ENCODE results near the gene CENPL. TPM values are rescaled to one million over a fixed set of nuclear protein-coding genes. Genes with fewer than 3 reads are reported as not detected.
"Not testable (repeated sequence)": the region's sequence is repeated elsewhere in the genome, so short reads cannot be mapped to it uniquely, and the experiment has no call there.

CENPL gene
- total and polyA plus RNA-seq, 2 of the 4 experiments (the other 2 are of a cell fraction) = 6.3 to 21.1 TPM

DNA sequence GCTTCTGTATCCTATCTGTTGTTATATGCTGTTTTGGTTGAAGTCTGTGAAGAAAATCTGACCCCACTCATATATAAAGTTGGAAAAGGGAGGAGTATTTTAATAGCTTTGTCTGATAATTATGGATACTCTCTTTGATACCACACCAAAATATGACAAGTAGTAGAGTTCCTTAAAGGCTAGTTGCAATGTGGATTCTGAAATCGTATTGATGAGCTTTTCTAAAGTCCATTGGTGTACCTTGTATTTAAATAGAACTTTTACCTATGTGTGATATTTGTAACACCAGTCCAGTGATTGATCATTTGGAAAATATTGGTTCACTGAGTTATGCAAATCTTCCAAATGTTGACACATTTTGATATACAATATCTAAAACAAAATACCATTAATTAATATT is 35.4 kb upstream of the CENPL start:
- Histone ChIP-seq H3K4me2 (ENCODE audit: low read depth, low read length) (no peak overlapping the region), H3K9me3 (ENCODE audit: control insufficient read depth, insufficient read depth, low read length) (no peaks in the 10 kb centered on the region), H3K79me1 (ENCODE audit: low read depth in 1 of 2, low read length in 2 of 2) (peaks cover 3 to 28% of the 10 kb centered on the region in 2 experiments; a peak in 3 of 4 replicates), H3K4me1 (ENCODE audit: control insufficient read depth, insufficient read depth, low read length) (peaks cover 10% of the 10 kb centered on the region), H3K4ac (ENCODE audit: low read depth, low read length) (no peak overlapping the region), H3K18ac (ENCODE audit: low read depth, low read length) (no peak overlapping the region), H3K27ac (ENCODE audit: insufficient read depth, low read length) (no peak overlapping the region), H3K56ac (ENCODE audit: extremely low read depth, insufficient read depth, low read length) (no peak overlapping the region), H2AK5ac (ENCODE audit: low read depth, low read length) (no peak overlapping the region), H3K9me1 (ENCODE audit: insufficient read depth, low read length) (no peaks in the 10 kb centered on the region; the same call in 1 of the 2 replicates), H3K14ac (replicated peaks; ENCODE audit: low read depth, low read length) (no peak overlapping the region), H2BK15ac (ENCODE audit: low read depth, low read length) (no peak overlapping the region), H2AK9ac (replicated peaks; ENCODE audit: low read depth, low read length, poor library complexity) (no peak overlapping the region), H4K8ac (ENCODE audit: low read depth in 2 of 2, low read length in 2 of 2) (no peak overlapping the region), H2BK120ac (ENCODE audit: low read depth, low read length) (no peak overlapping the region), H3K36me3 (ENCODE audit: control insufficient read depth, insufficient read depth, low read length) (peaks cover 32% of the 10 kb centered on the region), H3K23ac (ENCODE audit: low read depth, low read length) (no peak overlapping the region), H4K5ac (ENCODE audit: low read depth, low read length) (no peak overlapping the region), H4K91ac (ENCODE audit: insufficient read depth, low read depth, low read length) (no peak overlapping the region), H3K4me3 (ENCODE audit: insufficient read depth, low read depth, low read length) (no peak overlapping the region), H2AFZ (replicated peaks; ENCODE audit: low read length, poor library complexity) (no peak overlapping the region), H4K20me1 (ENCODE audit: insufficient read depth, low read length) (peaks cover 44% of the 10 kb centered on the region), H2BK20ac (ENCODE audit: low read depth, low read length) (no peak overlapping the region), H3K27me3 (ENCODE audit: control insufficient read depth, insufficient read depth, low read length) (no peaks in the 10 kb centered on the region), H2BK5ac (ENCODE audit: low read depth, low read length, poor library complexity, severe bottlenecking) (no peak overlapping the region), H3K9ac (ENCODE audit: low read depth, low read length) (no peak overlapping the region)
- ATAC-seq (ENCODE audit: low read depth) = no peak
- 0 out of 2 replicates have a peak, but pooled peaks have one; percentile 16 for TF ChIP-seq POLR2A (IDR thresholded peaks at IDR 0.05; ENCODE audit: low read depth, low read length)
- no peak for TF ChIP-seq FOS (IDR thresholded peaks at IDR 0.05; ENCODE audit: low read depth, low read length)
- POLR2A ChIA-PET (ENCODE audit: unreplicated experiment) = no interaction called here
- no TSS peak for BruUV-seq (replicated peaks)
- in situ Hi-C loops (cut with MboI; ENCODE audit: low sequenced_read_pairs) (no loop called here), intact Hi-C loops (cut with micrococcal nuclease) (no loop called here), dilution Hi-C loops (cut with HindIII; ENCODE audit: low sequenced_read_pairs, unreplicated experiment) (no loop called here)
- WGBS, 2 experiments (ENCODE audit: extremely low coverage in 2 of 2, insufficient read length in 1 of 2) = no CpG with 5 or more reads among the region's 1 CpG
- DNase-seq = no peak
- CTCF ChIA-PET = no interaction called here

DNA sequence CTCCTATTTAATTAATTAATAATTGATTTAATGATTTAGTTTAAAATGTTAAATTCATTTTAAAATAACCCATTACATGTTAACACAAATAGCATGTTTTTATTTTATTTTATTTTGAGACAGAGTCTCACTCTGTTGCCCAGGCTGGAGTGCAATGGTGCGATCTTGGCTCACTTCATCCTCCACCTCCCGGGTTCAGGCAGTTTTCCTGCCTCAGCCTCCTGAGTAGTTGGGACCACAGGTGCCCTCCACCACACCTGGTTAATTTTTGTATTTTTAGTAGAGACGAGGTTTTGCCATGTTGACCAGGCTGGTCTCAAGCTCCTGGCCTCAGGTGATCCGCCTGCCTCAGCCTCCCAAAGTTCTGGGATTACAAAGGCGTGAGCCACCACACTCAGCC is 34.9 kb upstream of the CENPL start:
- WGBS, 2 experiments (ENCODE audit: extremely low coverage in 2 of 2, insufficient read length in 1 of 2) = no CpG with 5 or more reads among the region's 5 CpGs
- H3K4ac ChIP-seq (ENCODE audit: low read depth, low read length); H2AK5ac ChIP-seq (ENCODE audit: low read depth, low read length); in situ Hi-C loops (cut with MboI; ENCODE audit: low sequenced_read_pairs); H2AFZ ChIP-seq (replicated peaks; ENCODE audit: low read length, poor library complexity); H2BK20ac ChIP-seq (ENCODE audit: low read depth, low read length); H3K4me3 ChIP-seq (ENCODE audit: insufficient read depth, low read depth, low read length); H3K18ac ChIP-seq (ENCODE audit: low read depth, low read length); H3K56ac ChIP-seq (ENCODE audit: extremely low read depth, insufficient read depth, low read length); H2BK15ac ChIP-seq (ENCODE audit: low read depth, low read length); H3K27me3 ChIP-seq (ENCODE audit: control insufficient read depth, insufficient read depth, low read length); H4K5ac ChIP-seq (ENCODE audit: low read depth, low read length); H4K91ac ChIP-seq (ENCODE audit: insufficient read depth, low read depth, low read length); dilution Hi-C loops (cut with HindIII; ENCODE audit: low sequenced_read_pairs, unreplicated experiment); CTCF ChIA-PET; H2AK9ac ChIP-seq (replicated peaks; ENCODE audit: low read depth, low read length, poor library complexity); ATAC-seq (ENCODE audit: low read depth); H3K9ac ChIP-seq (ENCODE audit: low read depth, low read length); H3K14ac ChIP-seq (replicated peaks; ENCODE audit: low read depth, low read length); H3K4me2 ChIP-seq (ENCODE audit: low read depth, low read length); H2BK120ac ChIP-seq (ENCODE audit: low read depth, low read length); H4K8ac ChIP-seq (ENCODE audit: low read depth in 2 of 2, low read length in 2 of 2); intact Hi-C loops (cut with micrococcal nuclease); BruUV-seq (replicated peaks); H3K9me3 ChIP-seq (ENCODE audit: control insufficient read depth, insufficient read depth, low read length); H3K27ac ChIP-seq (ENCODE audit: insufficient read depth, low read length); POLR2A ChIA-PET (ENCODE audit: unreplicated experiment); DNase-seq; H2BK5ac ChIP-seq (ENCODE audit: low read depth, low read length, poor library complexity, severe bottlenecking); H3K9me1 ChIP-seq (ENCODE audit: insufficient read depth, low read length); H3K23ac ChIP-seq (ENCODE audit: low read depth, low read length): not testable (repeated sequence)
- Histone ChIP-seq H3K79me1 (ENCODE audit: low read depth in 1 of 2, low read length in 2 of 2) (peaks cover under 1 to 24% of the 10 kb centered on the region in 2 experiments; a peak in 2 of 4 replicates), H3K4me1 (ENCODE audit: control insufficient read depth, insufficient read depth, low read length) (peaks cover 10% of the 10 kb centered on the region), H4K20me1 (ENCODE audit: insufficient read depth, low read length) (peaks cover 39% of the 10 kb centered on the region), H3K36me3 (ENCODE audit: control insufficient read depth, insufficient read depth, low read length) (peaks cover 30% of the 10 kb centered on the region)
